ENCODE results near the gene LY9.

LY9 gene

GRCh38 chr1:160800142-160800541, 4.2 kb downstream of the LY9 start:
- Mint-ChIP-seq H3K9me3 (peaks cover 10% of the 10 kb centered on the region), H3K4me3 (peak overlapping the region; percentile 96), H3K27me3 (no peaks in the 10 kb centered on the region), H3K4me1 (peaks cover 71% of the 10 kb centered on the region), H3K36me3 (peaks cover 68% of the 10 kb centered on the region), H3K27ac (peak overlapping the region; percentile 99)
- DNase-seq = no peak
- CTCF ChIA-PET = interaction anchor here (0.6 to 7.0 kb wide), 11 partner anchors 12 to 351 kb away, joined by 3 to 50 read pairs (median 4); partner anchors contain the start of gene ITLN2

GRCh38 chr1:160800645-160801408, 4.9 kb downstream of the LY9 start:
- H3K36me3 Mint-ChIP-seq = peaks cover 72% of the 10 kb centered on the region
- H3K4me3 Mint-ChIP-seq = peak overlapping the region; percentile 96
- H3K27ac Mint-ChIP-seq = peak overlapping the region; percentile 88
- CTCF ChIA-PET = interaction anchor here (1.3 to 7.0 kb wide), 5 partner anchors 20 to 150 kb away, joined by 3 to 50 read pairs (median 5); no protein-coding TSS in a partner anchor
- H3K27me3 Mint-ChIP-seq = no peaks in the 10 kb centered on the region
- peaks cover 67% of the 10 kb centered on the region for H3K4me1 Mint-ChIP-seq
- no peak for DNase-seq
- peaks cover 13% of the 10 kb centered on the region for H3K9me3 Mint-ChIP-seq

GRCh38 chr1:160801836-160802580, 6.0 kb downstream of the LY9 start:
- no peak overlapping the region for H3K4me3 Mint-ChIP-seq
- H3K27me3 Mint-ChIP-seq = no peaks in the 10 kb centered on the region
- no peak overlapping the region for H3K27ac Mint-ChIP-seq
- CTCF ChIA-PET = interaction anchor here (2.2 kb wide), 1 partner anchor 25 kb away, joined by 7 read pairs; no protein-coding TSS in a partner anchor
- H3K36me3 Mint-ChIP-seq = peaks cover 79% of the 10 kb centered on the region
- DNase-seq = no peak
- H3K4me1 Mint-ChIP-seq = peaks cover 71% of the 10 kb centered on the region
- peaks cover 21% of the 10 kb centered on the region for H3K9me3 Mint-ChIP-seq

GRCh38 chr1:160806109-160806665, 10.2 kb downstream of the LY9 start:
- Mint-ChIP-seq H3K9me3 (peaks cover 27% of the 10 kb centered on the region), H3K36me3 (peaks cover 83% of the 10 kb centered on the region), H3K27me3 (no peaks in the 10 kb centered on the region), H3K4me1 (peaks cover 35% of the 10 kb centered on the region), H3K4me3 (no peak overlapping the region), H3K27ac (no peak overlapping the region)
- no peak for DNase-seq
- CTCF ChIA-PET = interaction anchor here (1.1 to 1.2 kb wide), 2 partner anchors 29 to 148 kb away, joined by 3 to 4 read pairs; no protein-coding TSS in a partner anchor

- Mint-ChIP-seq H3K27ac (no peak overlapping the region), H3K4me3 (no peak overlapping the region), H3K4me1 (peaks cover 29% of the 10 kb centered on the region), H3K36me3 (peaks cover 83% of the 10 kb centered on the region), H3K27me3 (no peaks in the 10 kb centered on the region), H3K9me3 (peaks cover 27% of the 10 kb centered on the region)
- DNase-seq = no peak
- CTCF ChIA-PET = interaction anchor here (0.5 to 1.2 kb wide), 2 partner anchors 80 to 147 kb away, joined by 3 read pairs; no protein-coding TSS in a partner anchor
Measured at GRCh38 chr1:160806784-160807183, 10.8 kb downstream of the LY9 start.

- Mint-ChIP-seq H3K4me3 (no peak overlapping the region), H3K4me1 (peaks cover 32% of the 10 kb centered on the region), H3K27me3 (no peaks in the 10 kb centered on the region), H3K9me3 (peaks cover 27% of the 10 kb centered on the region), H3K27ac (no peak overlapping the region), H3K36me3 (peaks cover 88% of the 10 kb centered on the region)
- DNase-seq = no peak
- CTCF ChIA-PET = interaction anchor here (1.2 kb wide), 1 partner anchor 147 kb away, joined by 3 read pairs; no protein-coding TSS in a partner anchor
Measured at GRCh38 chr1:160807247-160807646, 11.3 kb downstream of the LY9 start.

- peaks cover 27% of the 10 kb centered on the region for H3K9me3 Mint-ChIP-seq
- H3K36me3 Mint-ChIP-seq = peaks cover 87% of the 10 kb centered on the region
- H3K4me1 Mint-ChIP-seq = peaks cover 31% of the 10 kb centered on the region
- CTCF ChIA-PET = interaction anchor here (0.9 kb wide), 2 partner anchors 9 to 26 kb away, joined by 4 to 5 read pairs; no protein-coding TSS in a partner anchor
- DNase-seq = no peak
- H3K27ac Mint-ChIP-seq = no peak overlapping the region
- no peak overlapping the region for H3K4me3 Mint-ChIP-seq
- no peaks in the 10 kb centered on the region for H3K27me3 Mint-ChIP-seq
Measured at GRCh38 chr1:160807738-160808137, 11.8 kb downstream of the LY9 start.

GRCh38 chr1:160808289-160808688, 12.3 kb downstream of the LY9 start:
- H3K36me3 Mint-ChIP-seq = peaks cover 88% of the 10 kb centered on the region
- no peak overlapping the region for H3K27ac Mint-ChIP-seq
- no peaks in the 10 kb centered on the region for H3K27me3 Mint-ChIP-seq

GRCh38 chr1:160810486-160810885, 14.5 kb downstream of the LY9 start:
- Mint-ChIP-seq H3K36me3 (peaks cover 84% of the 10 kb centered on the region), H3K27ac (no peak overlapping the region), H3K4me1 (peaks cover 28% of the 10 kb centered on the region), H3K4me3 (no peak overlapping the region), H3K9me3 (peaks cover 16% of the 10 kb centered on the region), H3K27me3 (no peaks in the 10 kb centered on the region)
- CTCF ChIA-PET = no interaction called here
- no peak for DNase-seq

More at GRCh38 chr1:160808289-160808688, 12.3 kb downstream of the LY9 start:
- peaks cover 33% of the 10 kb centered on the region for H3K4me1 Mint-ChIP-seq
- CTCF ChIA-PET = interaction anchor here (0.9 kb wide), 2 partner anchors 10 to 26 kb away, joined by 4 to 5 read pairs; no protein-coding TSS in a partner anchor
- H3K9me3 Mint-ChIP-seq = peaks cover 27% of the 10 kb centered on the region
- H3K4me3 Mint-ChIP-seq = no peak overlapping the region
- DNase-seq = no peak

- DNase-seq = no peak
- Mint-ChIP-seq H3K27ac (no peak overlapping the region), H3K4me1 (peaks cover 22% of the 10 kb centered on the region), H3K9me3 (peaks cover 12% of the 10 kb centered on the region), H3K27me3 (no peaks in the 10 kb centered on the region), H3K36me3 (peaks cover 85% of the 10 kb centered on the region), H3K4me3 (no peak overlapping the region)
- CTCF ChIA-PET = interaction anchor here (1.2 to 1.8 kb wide), 2 partner anchors 12 to 143 kb away, joined by 3 to 4 read pairs; partner anchors contain the start of gene ITLN2
Measured at GRCh38 chr1:160811147-160811546, 15.2 kb downstream of the LY9 start.

- Mint-ChIP-seq H3K27me3 (no peaks in the 10 kb centered on the region), H3K36me3 (peaks cover 79% of the 10 kb centered on the region), H3K4me3 (no peak overlapping the region), H3K4me1 (peaks cover 12% of the 10 kb centered on the region), H3K9me3 (no peaks in the 10 kb centered on the region), H3K27ac (no peak overlapping the region)
- no peak for DNase-seq
- CTCF ChIA-PET = no interaction called here
Measured at GRCh38 chr1:160813215-160813614, 17.2 kb downstream of the LY9 start.

- no peak for DNase-seq
- Mint-ChIP-seq H3K9me3 (no peaks in the 10 kb centered on the region), H3K27ac (no peak overlapping the region), H3K27me3 (no peaks in the 10 kb centered on the region), H3K36me3 (peaks cover 83% of the 10 kb centered on the region), H3K4me3 (no peak overlapping the region), H3K4me1 (peaks cover 14% of the 10 kb centered on the region)
- CTCF ChIA-PET = interaction anchor here (1.6 kb wide), 1 partner anchor 37 kb away, joined by 4 read pairs; no protein-coding TSS in a partner anchor
Measured at GRCh38 chr1:160814316-160814715, 18.3 kb downstream of the LY9 start.

- H3K36me3 Mint-ChIP-seq = peaks cover 82% of the 10 kb centered on the region
- no peak overlapping the region for H3K4me3 Mint-ChIP-seq
- H3K9me3 Mint-ChIP-seq = no peaks in the 10 kb centered on the region
- no peak overlapping the region for H3K27ac Mint-ChIP-seq
- H3K27me3 Mint-ChIP-seq = no peaks in the 10 kb centered on the region
- DNase-seq = no peak
- H3K4me1 Mint-ChIP-seq = peaks cover 14% of the 10 kb centered on the region
- CTCF ChIA-PET = interaction anchor here (0.7 to 1.6 kb wide), 3 partner anchors 18 to 38 kb away, joined by 3 to 4 read pairs (median 3); partner anchors contain the start of gene LY9
Measured at GRCh38 chr1:160814856-160815255, 18.9 kb downstream of the LY9 start.
